Activated effector memory CD4-positive, alpha-beta T cell treated with anti-CD3 and anti-CD28 coated beads, Interleukin-2, amount 50 U/mL, for 16 hours (primary cell): ENCODE measurements around the gene UBE2N.
A peak's percentile ranks its signal among the peaks of the same experiment; 100 is the strongest.

Experiments used
- DNase-seq: peaks from one replicate; pipeline ENCODE4 v3.0.0-alpha.2; 2020

UBE2N gene, protein sequence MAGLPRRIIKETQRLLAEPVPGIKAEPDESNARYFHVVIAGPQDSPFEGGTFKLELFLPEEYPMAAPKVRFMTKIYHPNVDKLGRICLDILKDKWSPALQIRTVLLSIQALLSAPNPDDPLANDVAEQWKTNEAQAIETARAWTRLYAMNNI

DNA sequence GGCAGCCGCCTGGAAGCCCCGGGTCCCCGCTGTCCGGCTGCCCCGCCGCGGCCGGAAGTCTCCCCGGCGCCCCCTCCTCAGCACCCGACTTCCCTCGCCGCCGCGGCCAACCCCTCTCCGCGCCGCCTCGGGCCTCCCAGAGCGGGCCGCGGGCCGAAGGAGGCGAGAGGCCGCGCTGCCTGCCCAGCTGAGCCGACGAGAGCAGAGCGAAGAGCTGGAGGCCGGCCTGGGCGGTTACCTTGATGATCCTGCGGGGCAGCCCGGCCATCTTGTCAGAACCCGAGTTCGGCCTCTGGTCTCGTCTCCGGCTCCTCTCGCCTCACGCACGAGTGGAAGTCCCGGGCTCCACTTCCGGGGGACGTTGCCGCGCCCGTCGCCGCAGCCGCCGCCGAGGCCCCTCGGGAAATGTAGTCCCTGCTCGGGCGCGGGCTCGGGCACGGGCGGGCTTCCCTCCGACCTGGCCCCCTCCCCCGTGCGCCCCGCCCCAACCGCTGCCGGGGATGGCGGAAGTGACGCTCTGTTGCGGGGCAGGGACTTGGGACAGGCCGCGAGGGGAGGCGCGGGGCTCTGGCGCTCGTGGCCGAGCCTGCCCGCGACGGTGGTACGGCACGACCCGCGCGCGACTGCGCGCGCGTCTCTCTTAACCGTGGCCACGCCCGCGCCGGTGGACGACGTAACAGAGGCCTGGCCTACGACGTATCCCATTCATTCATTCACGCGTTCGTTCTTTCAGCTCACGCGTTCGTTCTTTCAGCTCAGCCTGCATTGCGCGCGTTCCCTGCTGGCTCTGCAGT is at the start of gene UBE2N:
Gene UBE2N, minus strand, starts transcription at position 331 of the 794 bp plus-strand sequence. Its CDS starts 63 bp downstream, at position 268.
- peak; percentile 99 for DNase-seq

DNA sequence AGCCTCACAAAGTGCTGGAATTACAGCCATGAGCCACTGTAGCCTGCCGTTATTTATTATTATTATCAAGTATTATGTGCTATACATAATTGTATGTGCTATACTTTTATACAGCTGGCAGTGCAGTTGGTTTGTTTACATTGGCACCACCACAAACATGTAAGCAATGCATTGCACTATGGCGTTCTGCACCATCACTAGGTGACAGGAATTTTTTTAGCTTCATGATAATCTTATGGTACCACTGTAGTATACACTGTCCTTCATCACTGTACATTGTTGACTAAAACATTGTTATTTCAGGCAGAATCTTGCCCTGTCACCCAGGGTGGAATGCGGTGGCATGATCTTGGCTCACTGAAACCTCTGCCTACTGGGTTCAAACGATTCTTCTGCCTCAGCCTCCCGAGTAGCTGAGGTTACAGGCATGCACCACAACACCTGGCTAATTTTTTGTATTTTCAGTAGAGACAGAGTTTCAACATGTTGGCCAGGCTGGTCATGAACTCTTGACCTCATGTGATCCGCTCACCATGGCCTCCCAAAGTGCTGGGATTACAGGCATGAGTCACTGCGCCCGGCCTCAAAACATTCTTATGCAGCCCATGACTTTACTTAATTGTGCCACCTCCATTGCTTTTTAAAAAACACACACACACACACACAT is 42.7 kb upstream of the UBE2N start:
- DNase-seq = no peak

- DNase-seq = no peak
Observed at GRCh38 chr12:93483151-93483807, 41.5 kb upstream of the UBE2N start.

DNA sequence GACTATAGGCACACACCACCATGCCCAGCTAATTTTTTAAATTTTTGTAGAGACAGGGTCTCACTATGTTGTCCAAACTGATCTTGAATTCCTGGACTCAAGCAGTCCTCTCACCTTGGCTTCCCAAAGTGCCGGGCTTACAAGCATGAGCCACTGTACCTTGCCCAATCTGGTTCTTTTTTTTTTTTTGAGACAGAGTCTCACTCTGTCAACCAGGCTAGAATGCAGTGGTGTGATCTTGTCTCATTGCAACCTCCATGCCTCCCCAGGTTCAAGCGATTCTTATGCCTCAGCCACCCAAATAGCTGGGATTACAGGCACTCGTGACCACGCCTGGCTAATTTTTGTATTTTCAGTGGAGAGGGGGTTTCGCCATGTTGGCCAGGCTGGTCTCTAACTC is 41.0 kb upstream of the UBE2N start:
- DNase-seq = no peak

GRCh38 chr12:93476555-93476954 is 34.8 kb upstream of the UBE2N start:
- DNase-seq = no peak

DNA sequence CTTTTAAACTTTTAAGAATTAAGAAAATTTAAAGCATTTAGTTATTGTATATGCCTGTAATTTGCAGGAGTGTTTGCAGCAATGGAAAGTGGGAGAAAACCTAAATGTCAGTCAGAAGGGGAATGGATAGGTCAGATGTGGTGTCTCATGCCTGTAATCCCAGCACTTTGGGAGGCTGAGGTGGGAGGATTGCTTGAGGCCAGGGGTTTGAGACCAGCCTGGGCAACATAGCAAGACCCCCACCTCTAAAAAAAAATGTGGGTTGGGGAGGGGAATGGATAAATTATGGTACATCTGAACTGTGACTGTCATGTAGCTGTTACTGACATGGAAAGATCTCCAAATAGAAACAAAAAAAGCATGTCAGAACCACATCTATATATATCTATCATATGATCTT is 27.6 kb upstream of the UBE2N start:
- no peak for DNase-seq

DNA sequence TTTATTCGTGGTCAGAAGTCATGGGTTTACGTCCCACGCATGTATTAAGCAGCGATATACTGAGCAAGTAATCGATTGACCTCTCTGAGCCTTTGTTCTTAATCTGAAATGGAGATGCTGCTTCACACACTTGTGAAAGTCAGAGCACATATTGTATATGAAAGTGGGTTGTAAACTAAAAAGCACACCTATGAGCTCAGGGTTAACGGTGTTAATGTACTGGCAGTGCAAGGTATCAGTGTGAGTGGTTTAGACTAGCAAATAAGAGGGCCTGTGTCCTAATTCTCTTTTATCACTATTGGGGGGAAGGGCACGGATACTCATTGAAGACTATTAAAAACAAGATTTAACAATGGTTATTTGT is 26.2 kb upstream of the UBE2N start:
- no peak for DNase-seq

DNA sequence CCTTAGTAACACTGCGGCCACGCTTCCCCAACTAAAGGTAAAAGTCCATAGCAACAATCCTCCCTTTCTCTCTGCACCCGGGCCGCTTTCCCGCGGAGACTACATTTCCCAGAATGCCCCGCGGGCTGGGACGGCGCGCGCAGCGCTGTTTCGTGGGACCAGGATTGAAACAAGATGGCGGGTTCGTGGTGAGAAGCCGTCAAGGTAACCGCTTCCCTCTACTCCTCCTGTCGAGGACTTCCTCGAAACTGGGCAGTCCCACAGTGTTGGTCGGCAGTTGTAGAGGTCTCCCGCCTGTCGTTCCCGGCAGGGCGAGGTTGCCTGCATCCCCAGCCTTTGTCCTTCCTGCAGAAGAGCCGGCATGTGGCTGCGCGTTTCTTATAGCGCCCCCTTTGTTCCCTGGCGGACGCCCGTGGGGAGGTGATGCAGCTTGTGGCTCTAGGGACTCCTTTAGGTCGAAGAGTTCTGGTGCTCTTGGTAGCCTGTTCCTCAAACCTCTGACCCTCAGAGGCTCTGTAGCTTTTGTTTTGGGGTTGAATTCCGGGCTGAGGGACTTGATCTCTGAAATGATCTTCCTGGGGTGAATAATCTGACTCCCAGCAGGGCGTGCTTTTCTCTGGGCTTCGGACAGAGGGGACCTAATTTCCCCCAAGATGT is 25.7 kb upstream of the UBE2N start, which contains the start of gene MRPL42:
Gene MRPL42, plus strand, starts transcription at position 164 of the 657 bp plus-strand sequence. CDS start 1,772 bp downstream, outside the sequence.
- peak; percentile 97 for DNase-seq

GRCh38 chr12:93466625-93467350 is 25.0 kb upstream of the UBE2N start:
- DNase-seq = no peak

DNA sequence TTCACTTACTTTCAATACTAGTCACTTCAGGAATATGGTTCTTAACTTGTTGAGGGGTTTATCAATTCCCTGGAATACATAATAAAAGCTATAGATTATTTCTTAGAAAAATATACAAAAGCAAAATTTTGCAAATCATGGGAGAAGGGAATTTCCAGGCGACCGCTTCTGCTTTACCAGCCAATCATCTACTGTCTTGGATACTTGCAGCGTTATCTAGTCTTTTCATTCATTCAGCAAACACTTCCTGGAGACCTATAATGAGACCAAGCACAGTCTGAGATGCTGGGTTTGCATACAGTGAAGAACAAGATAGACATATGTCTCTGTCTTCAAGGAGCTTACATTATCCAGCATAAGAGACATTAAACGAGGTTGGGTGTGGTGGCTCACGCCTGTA is 24.1 kb upstream of the UBE2N start:
- DNase-seq = no peak

DNA sequence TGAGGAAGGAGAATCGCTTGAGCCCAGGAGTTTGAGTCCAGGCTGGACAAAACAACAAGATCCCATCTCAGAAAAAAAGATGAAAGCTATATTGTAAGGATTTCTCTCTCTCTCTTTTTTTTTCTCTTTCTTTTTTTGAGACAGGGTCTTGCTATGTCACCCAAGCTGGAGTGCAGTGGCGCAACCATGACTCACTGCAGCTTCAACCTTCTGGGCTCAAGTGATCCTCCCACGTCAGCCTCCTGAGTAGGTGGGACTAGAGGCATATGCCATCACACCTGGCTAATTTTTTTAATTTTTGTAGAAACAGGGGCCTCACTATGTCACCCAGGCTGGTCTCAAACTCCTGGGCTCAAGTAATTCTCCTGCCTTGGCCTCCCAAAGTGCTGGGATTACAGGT is 19.8 kb upstream of the UBE2N start:
- no peak for DNase-seq

DNA sequence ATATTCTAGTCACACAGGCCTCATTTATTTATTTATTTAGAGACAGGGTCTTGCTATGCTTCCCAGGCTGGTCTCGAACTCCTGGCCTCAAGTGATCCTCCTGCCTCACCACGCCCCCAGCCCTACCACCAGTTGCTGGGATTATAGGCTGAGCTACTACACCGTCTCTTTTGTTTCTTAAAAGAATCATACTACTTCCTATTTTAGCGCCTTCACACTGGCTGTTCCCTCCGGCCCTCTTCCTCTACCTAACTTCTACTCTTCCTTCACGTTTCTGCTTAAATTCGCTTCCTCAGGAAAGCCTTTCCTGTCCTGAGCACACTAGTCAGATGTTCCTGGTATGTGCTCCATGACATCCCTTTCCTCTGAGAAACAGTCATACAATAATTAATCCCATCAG is 19.2 kb upstream of the UBE2N start:
- no peak for DNase-seq

DNA sequence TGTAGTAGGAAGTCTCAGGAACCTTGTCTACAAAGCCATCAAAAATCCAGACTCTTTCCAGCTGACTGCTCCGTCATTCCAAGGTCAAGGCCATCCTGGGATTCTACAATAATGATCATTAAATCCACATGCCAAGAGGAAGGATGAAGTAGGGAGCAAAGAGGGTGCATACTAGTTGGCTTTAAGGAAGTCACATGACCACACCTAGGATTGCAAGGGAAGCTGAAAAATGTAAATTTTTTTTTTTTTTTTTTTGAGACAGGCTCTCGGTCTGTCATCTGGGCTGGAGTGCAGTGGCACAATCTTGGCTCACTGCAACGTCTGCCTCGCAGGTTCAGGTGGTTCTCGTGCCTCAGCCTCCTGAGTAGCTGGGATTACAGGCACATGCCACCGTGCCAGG is 18.3 kb upstream of the UBE2N start:
- DNase-seq = no peak

- DNase-seq = no peak
Observed at GRCh38 chr12:93459097-93459496, 17.4 kb upstream of the UBE2N start.

DNA sequence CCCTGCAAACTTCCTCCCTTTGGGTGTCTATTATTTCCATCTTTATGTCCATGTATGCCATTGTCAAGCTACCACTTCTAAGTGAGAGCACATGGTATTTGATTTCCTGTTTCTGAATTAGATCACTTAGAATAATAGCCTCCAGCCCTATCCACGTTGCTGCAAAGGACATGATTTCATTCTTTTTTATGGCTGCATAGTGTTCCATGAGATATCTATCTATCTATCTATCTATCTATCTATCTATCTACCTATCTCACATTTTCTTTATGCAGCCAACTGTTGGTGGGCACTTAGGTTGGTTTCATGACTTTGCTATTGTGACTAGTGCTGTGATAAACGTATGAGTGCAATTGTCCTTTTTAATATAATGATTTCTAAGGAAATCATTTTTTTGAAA is 14.3 kb upstream of the UBE2N start:
- no peak for DNase-seq

- no peak for DNase-seq
Observed at GRCh38 chr12:93453633-93454032, 11.9 kb upstream of the UBE2N start.

- no peak for DNase-seq
Observed at GRCh38 chr12:93451423-93452158, 9.8 kb upstream of the UBE2N start.

- DNase-seq = no peak
Observed at GRCh38 chr12:93449277-93449676, 7.5 kb upstream of the UBE2N start.

DNA sequence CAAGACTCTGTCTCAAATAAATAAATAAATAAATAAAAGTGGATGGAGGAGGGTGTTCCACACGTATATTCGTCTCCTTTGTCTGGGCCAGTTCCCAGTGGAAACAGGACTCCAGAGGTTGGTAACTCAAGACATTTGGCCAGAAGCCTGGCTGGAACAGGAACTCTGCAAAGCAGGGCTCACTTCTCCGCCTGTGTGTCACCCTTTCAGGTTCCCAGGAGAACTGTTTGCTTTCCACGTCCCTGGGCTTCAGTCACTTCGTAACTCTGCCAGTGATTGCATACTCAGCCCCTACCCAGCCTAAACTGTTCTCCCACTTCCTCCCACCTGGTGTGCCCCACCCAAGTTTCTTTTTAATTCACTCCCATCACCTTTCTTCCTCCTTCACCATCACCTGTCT is 7.0 kb upstream of the UBE2N start:
- DNase-seq = peak; percentile 54

GRCh38 chr12:93447555-93448290 is 6.0 kb upstream of the UBE2N start:
- DNase-seq = no peak

DNA sequence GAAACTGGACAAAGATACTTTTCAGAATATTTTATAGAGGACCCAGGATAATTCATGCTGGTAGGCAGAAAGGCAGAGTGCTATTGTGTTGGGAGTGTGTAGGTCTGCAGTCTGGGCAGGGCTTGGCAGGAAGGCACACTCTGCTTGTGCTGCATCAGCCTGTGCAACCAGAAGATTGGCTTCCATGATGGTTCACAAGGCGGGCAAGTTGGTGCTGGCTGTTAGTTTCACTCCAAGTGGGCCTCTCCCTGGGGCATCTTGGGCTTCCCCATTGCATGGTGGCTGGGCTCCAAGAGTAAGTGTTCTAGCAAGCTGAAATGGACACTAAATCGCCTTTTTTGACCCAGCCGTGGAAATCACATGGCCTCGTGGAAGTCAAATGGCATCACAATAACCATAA is 1.8 kb upstream of the UBE2N start:
- no peak for DNase-seq
